GM21381 (cell line): ENCODE measurements around the gene MALSU1.
"Not testable (repeated sequence)": the region's sequence is repeated elsewhere in the genome, so short reads cannot be mapped to it uniquely, and the experiment has no call there.

Source experiments
- ATAC-seq: cut with Tn5 transposase; IDR thresholded peaks from one replicate; pipeline ENCODE4 v1.9.1; 2021; ENCODE audit warnings: mild to moderate bottlenecking, moderate library complexity; ENCODE audit not compliant: unreplicated experiment

Gene MALSU1

GRCh38 chr7:23285657-23286646 is 13.2 kb upstream of the MALSU1 start:
- no peak for ATAC-seq

GRCh38 chr7:23287612-23288011 is 11.5 kb upstream of the MALSU1 start:
- no peak for ATAC-seq

- ATAC-seq = no peak
Measured at GRCh38 chr7:23290993-23291392, 8.1 kb upstream of the MALSU1 start.

GRCh38 chr7:23291957-23292560 is 7.1 kb upstream of the MALSU1 start:
- ATAC-seq = no peak

- ATAC-seq = no peak
Measured at GRCh38 chr7:23292623-23293022, 6.5 kb upstream of the MALSU1 start.

- ATAC-seq = no peak
Measured at GRCh38 chr7:23293500-23294073, 5.6 kb upstream of the MALSU1 start.

- ATAC-seq = no peak
Measured at GRCh38 chr7:23294549-23295400, 4.4 kb upstream of the MALSU1 start.

- no peak for ATAC-seq
Measured at GRCh38 chr7:23295401-23295697, 3.8 kb upstream of the MALSU1 start.

- ATAC-seq = no peak
Measured at GRCh38 chr7:23298141-23298881, 828 bp upstream of the MALSU1 start.

- no peak for ATAC-seq
Measured at GRCh38 chr7:23299770-23300300, 696 bp downstream of the MALSU1 start.

- no peak for ATAC-seq
Measured at GRCh38 chr7:23306936-23307521, 7.9 kb downstream of the MALSU1 start.

- ATAC-seq = no peak
Measured at GRCh38 chr7:23308754-23309153, 9.6 kb downstream of the MALSU1 start.

- not testable (repeated sequence) for ATAC-seq
Measured at GRCh38 chr7:23312141-23312540, 13.0 kb downstream of the MALSU1 start.

- no peak for ATAC-seq
Measured at GRCh38 chr7:23315366-23315765, 16.2 kb downstream of the MALSU1 start.

- ATAC-seq = no peak
Measured at GRCh38 chr7:23331132-23331531, 32.0 kb downstream of the MALSU1 start.

- ATAC-seq = no peak
Measured at GRCh38 chr7:23332193-23332592, 33.1 kb downstream of the MALSU1 start.

- ATAC-seq = no peak
Measured at GRCh38 chr7:23332910-23333612, 33.9 kb downstream of the MALSU1 start.

- ATAC-seq = no peak
Measured at GRCh38 chr7:23333671-23334246, 34.6 kb downstream of the MALSU1 start.
